ENCODE measurements around the gene LCP1.

DNA sequence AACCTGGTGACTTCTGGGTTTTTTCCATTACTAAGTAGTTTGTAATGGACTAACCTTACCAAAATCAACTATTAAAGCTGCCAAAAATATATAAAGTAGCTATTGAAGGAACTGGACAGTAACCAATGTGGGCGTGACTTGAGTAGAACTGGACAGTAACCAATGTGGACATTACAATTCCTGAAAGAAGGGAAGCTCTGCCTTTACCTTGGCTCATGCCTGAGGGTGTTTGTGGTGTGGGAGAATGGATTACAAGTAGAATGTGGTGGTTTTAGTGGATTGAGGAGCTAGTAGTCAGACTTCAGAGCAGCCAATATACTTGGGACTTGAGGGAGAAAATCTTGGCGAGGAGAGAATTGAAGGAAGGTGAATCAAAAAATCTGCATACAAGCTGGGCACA lies 47.3 kb upstream of the LCP1 start:
- TF ChIP-seq, protein P1, sequence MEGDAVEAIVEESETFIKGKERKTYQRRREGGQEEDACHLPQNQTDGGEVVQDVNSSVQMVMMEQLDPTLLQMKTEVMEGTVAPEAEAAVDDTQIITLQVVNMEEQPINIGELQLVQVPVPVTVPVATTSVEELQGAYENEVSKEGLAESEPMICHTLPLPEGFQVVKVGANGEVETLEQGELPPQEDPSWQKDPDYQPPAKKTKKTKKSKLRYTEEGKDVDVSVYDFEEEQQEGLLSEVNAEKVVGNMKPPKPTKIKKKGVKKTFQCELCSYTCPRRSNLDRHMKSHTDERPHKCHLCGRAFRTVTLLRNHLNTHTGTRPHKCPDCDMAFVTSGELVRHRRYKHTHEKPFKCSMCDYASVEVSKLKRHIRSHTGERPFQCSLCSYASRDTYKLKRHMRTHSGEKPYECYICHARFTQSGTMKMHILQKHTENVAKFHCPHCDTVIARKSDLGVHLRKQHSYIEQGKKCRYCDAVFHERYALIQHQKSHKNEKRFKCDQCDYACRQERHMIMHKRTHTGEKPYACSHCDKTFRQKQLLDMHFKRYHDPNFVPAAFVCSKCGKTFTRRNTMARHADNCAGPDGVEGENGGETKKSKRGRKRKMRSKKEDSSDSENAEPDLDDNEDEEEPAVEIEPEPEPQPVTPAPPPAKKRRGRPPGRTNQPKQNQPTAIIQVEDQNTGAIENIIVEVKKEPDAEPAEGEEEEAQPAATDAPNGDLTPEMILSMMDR (conservative IDR thresholded peaks at IDR 0.05; ENCODE audit: low read depth, low read length), result no peak
- TF ChIP-seq EZH2 (IDR thresholded peaks at IDR 0.05; ENCODE audit: borderline replicate concordance, low read depth, low read length, poor library complexity, severe bottlenecking), result no peak

All from A673 (cell line).